PC-3 (cell line): Measurements from ENCODE around the gene NDE1. TPM values are rescaled to one million over a fixed set of nuclear protein-coding genes. Genes with fewer than 3 reads are reported as not detected.

Experiments
- ATAC-seq: fragments of 200-7000 bp; cut with Tn5 transposase; 2 replicates; pipeline ENCODE4 v1.9.1; 2020; ENCODE audit warnings: mild to moderate bottlenecking, moderate library complexity
- BruUV-seq: library from RNA; stranded (reverse); fragments of 400-500 nt; replicated peaks from 2 replicates; lab custom pipeline; 2021; lab: Mats Ljungman, UMichigan
- CTCF ChIA-PET: fragments of 300-600 bp; sonication (Branson Sonifier 250); formaldehyde crosslinking; loops from one replicate; lab custom pipeline; 2022; ENCODE audit warnings: antibody characterized with exemption; lab: Charles Lee
- POLR2A ChIA-PET: fragments of 300-600 bp; sonication (Branson Sonifier 250); formaldehyde crosslinking; loops from one replicate; lab custom pipeline; 2022; ENCODE audit warnings: antibody characterized with exemption; ENCODE audit not compliant: unreplicated experiment; lab: Charles Lee
- DNase-seq: peaks from one replicate; pipeline ENCODE4 v3.0.0-alpha.2; 2015
- H2AFZ ChIP-seq: fragments of 300-600 bp; sonication (generic); 2 replicates; pipeline ENCODE4 v1.6.0; 2016; ENCODE audit warnings: antibody characterized with exemption, low read length
- H3F3A ChIP-seq: fragments of 300-600 bp; sonication (generic); one replicate; pipeline ENCODE4 v1.6.0; 2017; ENCODE audit warnings: antibody characterized with exemption, low read length, control low read depth, mild to moderate bottlenecking; ENCODE audit not compliant: unreplicated experiment
- H3K27ac ChIP-seq: fragments of 300-600 bp; sonication (generic); 2 replicates; pipeline ENCODE4 v1.5.1; 2016; ENCODE audit warnings: mild to moderate bottlenecking, low read length
- H3K27me3 ChIP-seq: fragments of 300-600 bp; sonication (generic); 2 replicates; pipeline ENCODE4 v1.6.1; 2016; ENCODE audit warnings: low read length, mixed read lengths
- H3K36me3 ChIP-seq: fragments of 300-600 bp; sonication (generic); 2 replicates; pipeline ENCODE4 v1.6.1; 2016; ENCODE audit warnings: low read depth, mixed run types, low read length, mixed read lengths
- H3K4me1 ChIP-seq: fragments of 300-600 bp; sonication (generic); 2 replicates; pipeline ENCODE4 v1.5.1; 2016; ENCODE audit warnings: low read length; ENCODE audit not compliant: insufficient read depth
- H3K4me2 ChIP-seq: fragments of 300-600 bp; sonication (generic); 2 replicates; pipeline ENCODE4 v1.6.0; 2016; ENCODE audit warnings: low read length
- H3K4me3 ChIP-seq: fragments of 300-600 bp; sonication (generic); 2 replicates; pipeline ENCODE4 v1.5.1; 2016; ENCODE audit warnings: mild to moderate bottlenecking, low read length, mixed read lengths
- H3K79me2 ChIP-seq: fragments of 300-600 bp; sonication (generic); 2 replicates; pipeline ENCODE4 v1.6.1; 2017; ENCODE audit warnings: low read length, mixed read lengths
- H3K9ac ChIP-seq: fragments of 300-600 bp; sonication (generic); 2 replicates; pipeline ENCODE4 v1.6.0; 2016; ENCODE audit warnings: mild to moderate bottlenecking, low read length
- H3K9me2 ChIP-seq: fragments of 300-600 bp; sonication (generic); replicated peaks from 2 replicates; pipeline ENCODE4 v1.6.1; 2016; ENCODE audit warnings: mixed run types, low read length, mixed read lengths
- H3K9me3 ChIP-seq: fragments of 300-600 bp; sonication (generic); 2 replicates; pipeline ENCODE4 v1.6.1; 2016; ENCODE audit warnings: low read length, mixed read lengths
- H4K20me1 ChIP-seq: fragments of 300-600 bp; sonication (generic); 2 replicates; pipeline ENCODE4 v1.6.1; 2016; ENCODE audit warnings: low read length, mixed read lengths
- CTCF ChIP-seq: fragments of 300-600 bp; sonication (generic); conservative IDR thresholded peaks from 2 replicates; pipeline ENCODE4 v1.5.1; 2017; ENCODE audit warnings: antibody characterized with exemption, low read depth, mild to moderate bottlenecking, low read length
- EZH2 ChIP-seq: fragments of 300-600 bp; sonication (generic); IDR thresholded peaks from one replicate; pipeline ENCODE4 v1.6.1; 2017; ENCODE audit warnings: antibody characterized with exemption, mild to moderate bottlenecking, low read length; ENCODE audit not compliant: unreplicated experiment
- EZH2phosphoT487 ChIP-seq: fragments of 300-600 bp; sonication (generic); IDR thresholded peaks from 2 replicates; pipeline ENCODE4 v1.6.1; 2018; ENCODE audit warnings: mild to moderate bottlenecking, antibody characterized with exemption, low read length, borderline replicate concordance
- intact Hi-C: fragments of 100-400 bp; cut with micrococcal nuclease; formaldehyde crosslinking; loops from 2 replicates; pipeline ENCODE4 v1.9.0; 2023
- total RNA-seq: library from RNA; depleted of rRNA; stranded (reverse); fragments of >200 nt; gene quantifications from 2 replicates; pipeline ENCODE4 v1.2.3, GENCODE V29; 2014

NDE1 gene
- total RNA-seq, 1 experiment from 2014 or later: 24.9 TPM

GRCh38 chr16:15757077-15757386 lies 107.0 kb downstream of the NDE1 start:
- Histone ChIP-seq H3K36me3 (no peaks in the 10 kb centered on the region), H3K27ac (no peak overlapping the region), H3K27me3 (no peaks in the 10 kb centered on the region), H3K4me3 (no peak overlapping the region), H3K9ac (no peak overlapping the region), H3F3A (no peaks in the 10 kb centered on the region), H3K79me2 (no peaks in the 10 kb centered on the region), H4K20me1 (no peaks in the 10 kb centered on the region), H2AFZ (peak overlapping the region; percentile 57; the same call in 1 of the 2 replicates), H3K4me1 (no peaks in the 10 kb centered on the region), H3K4me2 (peak overlapping the region; percentile 8; the same call in 1 of the 2 replicates), H3K9me2 (no peaks in the 10 kb centered on the region), H3K9me3 (no peaks in the 10 kb centered on the region)
- DNase-seq (no peak), ATAC-seq (no peak)
- ChIA-PET POLR2A (no interaction called here), CTCF (interaction anchor here (0.6 kb wide), 1 partner anchor 340 kb away, joined by 7 read pairs; no protein-coding TSS in a partner anchor)
- TF ChIP-seq CTCF (no peak), EZH2phosphoT487 (no peak), EZH2 (no peak)
- intact Hi-C loops: loop anchor here (5.0 kb wide), 1 partner anchor 435 kb away; no protein-coding TSS in a partner anchor
- no TSS peak for BruUV-seq

GRCh38 chr16:15757630-15758251 lies 107.7 kb downstream of the NDE1 start:
- Histone ChIP-seq H2AFZ (no peak overlapping the region), H3K36me3 (no peaks in the 10 kb centered on the region), H3K27ac (no peak overlapping the region), H3F3A (no peaks in the 10 kb centered on the region), H3K79me2 (no peaks in the 10 kb centered on the region), H3K9me3 (no peaks in the 10 kb centered on the region), H3K4me2 (no peak overlapping the region), H3K9ac (no peak overlapping the region), H3K27me3 (no peaks in the 10 kb centered on the region), H3K9me2 (no peaks in the 10 kb centered on the region), H3K4me3 (no peak overlapping the region), H4K20me1 (no peaks in the 10 kb centered on the region), H3K4me1 (no peaks in the 10 kb centered on the region)
- BruUV-seq: no TSS peak
- ChIA-PET CTCF (no interaction called here), POLR2A (no interaction called here)
- DNase-seq (no peak), ATAC-seq (no peak)
- TF ChIP-seq EZH2phosphoT487 (no peak), EZH2 (no peak), CTCF (no peak)
- intact Hi-C loops: loop anchor here (5.0 kb wide), 1 partner anchor 435 kb away; no protein-coding TSS in a partner anchor

GRCh38 chr16:15759070-15759469 lies 109.0 kb downstream of the NDE1 start:
- no peak for ATAC-seq

More at GRCh38 chr16:15759070-15759469, 109.0 kb downstream of the NDE1 start:
- no peaks in the 10 kb centered on the region for H3K27me3 ChIP-seq
- no peak overlapping the region for H3K9ac ChIP-seq
- no peaks in the 10 kb centered on the region for H3K4me1 ChIP-seq
- H3K4me3 ChIP-seq: no peak overlapping the region
- CTCF ChIA-PET: interaction anchor here (0.7 kb wide), 1 partner anchor 69 kb away, joined by 6 read pairs; no protein-coding TSS in a partner anchor
- no peaks in the 10 kb centered on the region for H3K9me3 ChIP-seq
- no peaks in the 10 kb centered on the region for H3K9me2 ChIP-seq
- H4K20me1 ChIP-seq: no peaks in the 10 kb centered on the region
- no peak for DNase-seq
- intact Hi-C loops: loop anchor here (5.0 kb wide), 1 partner anchor 433 kb away; no protein-coding TSS in a partner anchor
- H3F3A ChIP-seq: no peaks in the 10 kb centered on the region
- H3K36me3 ChIP-seq: no peaks in the 10 kb centered on the region
- BruUV-seq: no TSS peak
- H3K4me2 ChIP-seq: no peak overlapping the region
- no peak overlapping the region for H3K27ac ChIP-seq
- POLR2A ChIA-PET: no interaction called here
- H3K79me2 ChIP-seq: no peaks in the 10 kb centered on the region
- H2AFZ ChIP-seq: no peak overlapping the region
- TF ChIP-seq EZH2phosphoT487 (no peak), CTCF (no peak), EZH2 (no peak)
